Endodermal cell (in vitro differentiated cells): Measurements from ENCODE around the gene INCENP. TPM values are rescaled to one million over a fixed set of nuclear protein-coding genes. Genes with fewer than 3 reads are reported as not detected.

Experiments
- DNase-seq: peaks from one replicate; pipeline ENCODE4 v3.0.0-alpha.2; 2017
- H3K27ac ChIP-seq: 2 replicates; pipeline ENCODE4 v1.5.1; 2013; ENCODE audit warnings: mild to moderate bottlenecking, low read depth, low read length, moderate library complexity
- H3K27me3 ChIP-seq: 2 replicates; pipeline ENCODE4 v1.6.1; 2013; ENCODE audit warnings: mild to moderate bottlenecking, low read length, moderate library complexity; ENCODE audit not compliant: insufficient read depth, control insufficient read depth, poor library complexity, severe bottlenecking
- H3K36me3 ChIP-seq: 2 replicates; pipeline ENCODE4 v1.7.0; 2013; ENCODE audit warnings: mild to moderate bottlenecking, low read length, moderate library complexity; ENCODE audit not compliant: control insufficient read depth, insufficient read depth
- H3K4me1 ChIP-seq: one replicate; pipeline ENCODE4 v1.7.0; 2013; ENCODE audit warnings: low read length; ENCODE audit not compliant: control insufficient read depth, insufficient read depth
- H3K4me3 ChIP-seq: 2 replicates; pipeline ENCODE4 v1.5.1; 2013; ENCODE audit warnings: mild to moderate bottlenecking, low read length, moderate library complexity
- H3K9ac ChIP-seq: 2 replicates; pipeline ENCODE4 v1.6.1; 2013; ENCODE audit warnings: mild to moderate bottlenecking, low read length, moderate library complexity; ENCODE audit not compliant: poor library complexity, severe bottlenecking; ENCODE audit errors: extremely low read depth
- H3K9me3 ChIP-seq: 2 replicates; pipeline ENCODE4 v1.6.1; 2013; ENCODE audit warnings: mild to moderate bottlenecking, low read length, moderate library complexity; ENCODE audit not compliant: control insufficient read depth
- H3K27ac Mint-ChIP-seq: 2 replicates; pipeline ENCODE4 v1.8.0; 2020; ENCODE audit warnings: mixed read lengths
- H3K27me3 Mint-ChIP-seq: 2 replicates; pipeline ENCODE4 v1.8.0; 2021; ENCODE audit warnings: mild to moderate bottlenecking, mixed read lengths; ENCODE audit not compliant: insufficient read depth
- H3K36me3 Mint-ChIP-seq: 2 replicates; pipeline ENCODE4 v1.8.0; 2020; ENCODE audit warnings: low read depth, mixed read lengths
- H3K4me1 Mint-ChIP-seq: 2 replicates; pipeline ENCODE4 v1.8.0; 2020; ENCODE audit warnings: mixed read lengths
- H3K4me3 Mint-ChIP-seq: 2 replicates; pipeline ENCODE4 v1.8.0; 2020; ENCODE audit warnings: mild to moderate bottlenecking, moderate library complexity, mixed read lengths
- H3K9me3 Mint-ChIP-seq: 2 replicates; pipeline ENCODE4 v1.8.0; 2020; ENCODE audit warnings: mild to moderate bottlenecking, mixed read lengths
- CTCF ChIP-seq: fragments of 200-600 bp; sonication (generic); conservative IDR thresholded peaks from 2 replicates; pipeline ENCODE4 v1.5.0; 2021; ENCODE audit warnings: antibody characterized with exemption, mild to moderate bottlenecking
- WGBS, 2 experiments: methylation state at CpG; one replicate each; pipeline versions ENCODE4 v1.1.5 to v1.1.7; 2013; ENCODE audit warnings: missing lambda C conversion rate in 2 of 2, mixed read lengths in 1 of 2; ENCODE audit not compliant: insufficient coverage in 1 of 2, insufficient read length in 1 of 2; 5-methylcytosine and 5-hydroxymethylcytosine counted together
- total RNA-seq, 2 donors: library from RNA; stranded (reverse); fragmentation: NEBNext Ultra II Directional in 1 of 2; extraction: Animal tissue kit (Norgen Biotek cat#: 25700) in 1 of 2; gene quantifications; 2 replicates in 1 of 2; 3 replicates in 1 of 2; pipeline ENCODE4 v1.2.1, GENCODE V29; 2021

The INCENP gene
- total RNA-seq, 2 donors from 2014 or later, result 58.1 to 115 TPM

DNA sequence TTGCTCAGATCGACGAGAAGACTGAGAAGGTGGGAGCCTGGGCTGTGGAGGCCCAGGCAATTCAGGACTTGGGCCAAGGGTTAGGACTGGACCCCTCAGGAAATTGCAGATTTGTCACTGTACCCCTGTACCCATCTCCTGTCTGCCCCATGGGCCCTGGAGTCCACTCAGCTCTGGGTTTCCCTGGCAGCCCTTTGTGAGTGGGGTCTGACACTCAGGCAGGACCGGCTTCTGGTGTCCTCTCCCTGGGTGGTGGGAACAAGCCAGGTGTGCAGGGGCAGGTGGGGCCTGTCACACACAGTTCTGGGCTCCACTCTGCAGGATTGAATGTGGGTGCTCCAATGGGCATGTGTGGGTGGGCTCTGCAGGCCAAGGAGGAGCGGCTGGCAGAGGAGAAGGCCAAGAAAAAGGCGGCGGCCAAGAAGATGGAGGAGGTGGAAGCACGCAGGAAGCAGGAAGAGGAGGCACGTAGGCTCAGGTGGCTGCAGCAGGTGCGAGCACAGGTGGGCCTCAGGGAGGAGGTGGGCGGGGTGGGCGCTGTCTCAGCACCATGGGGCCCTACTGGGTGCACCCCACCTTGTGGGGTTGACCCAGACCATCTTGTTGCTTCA, 21.6 kb downstream of the INCENP start:
- no peaks in the 10 kb centered on the region for H3K9me3 Mint-ChIP-seq
- peak; percentile 28 for DNase-seq
- TF ChIP-seq CTCF, result no peak
- Histone ChIP-seq H3K27ac (no peak overlapping the region), H3K9ac (no peak overlapping the region), H3K36me3 (peaks cover 57% of the 10 kb centered on the region), H3K4me1 (no peaks in the 10 kb centered on the region), H3K9me3 (no peaks in the 10 kb centered on the region), H3K27me3 (no peaks in the 10 kb centered on the region), H3K4me3 (no peak overlapping the region)
- 95% methylated on average over 7 to 11 of the region's 11 CpGs for WGBS, 2 experiments
- no peak overlapping the region for H3K27ac Mint-ChIP-seq
- H3K4me3 Mint-ChIP-seq, result no peak overlapping the region
- H3K4me1 Mint-ChIP-seq, result no peaks in the 10 kb centered on the region
- H3K27me3 Mint-ChIP-seq, result no peaks in the 10 kb centered on the region
- peaks cover 56% of the 10 kb centered on the region for H3K36me3 Mint-ChIP-seq

GRCh38 chr11:62146476-62147200, 22.8 kb downstream of the INCENP start:
- H3K4me1 ChIP-seq, result no peaks in the 10 kb centered on the region
- H3K36me3 ChIP-seq, result peaks cover 57% of the 10 kb centered on the region
- H3K27ac ChIP-seq, result no peak overlapping the region
- H3K36me3 Mint-ChIP-seq, result peaks cover 61% of the 10 kb centered on the region
- H3K27ac Mint-ChIP-seq, result no peak overlapping the region
- no peaks in the 10 kb centered on the region for H3K4me1 Mint-ChIP-seq
- H3K9me3 Mint-ChIP-seq, result no peaks in the 10 kb centered on the region
- no peak for TF ChIP-seq CTCF
- H3K27me3 Mint-ChIP-seq, result no peaks in the 10 kb centered on the region
- DNase-seq, result peak; percentile 24
- H3K4me3 ChIP-seq, result no peak overlapping the region
- no peak overlapping the region for H3K9ac ChIP-seq
- 93 to 98% methylated on average over 19 to 33 of the region's 36 CpGs for WGBS, 2 experiments
- no peak overlapping the region for H3K4me3 Mint-ChIP-seq
- no peaks in the 10 kb centered on the region for H3K9me3 ChIP-seq
- no peaks in the 10 kb centered on the region for H3K27me3 ChIP-seq

- Histone ChIP-seq H3K27ac (no peak overlapping the region), H3K27me3 (no peaks in the 10 kb centered on the region), H3K4me1 (no peaks in the 10 kb centered on the region), H3K9ac (no peak overlapping the region), H3K36me3 (peaks cover 56% of the 10 kb centered on the region), H3K9me3 (no peaks in the 10 kb centered on the region), H3K4me3 (no peak overlapping the region)
- no peaks in the 10 kb centered on the region for H3K27me3 Mint-ChIP-seq
- 92 to 94% methylated on average over 12 of the region's 12 CpGs for WGBS, 2 experiments
- H3K9me3 Mint-ChIP-seq, result no peaks in the 10 kb centered on the region
- no peaks in the 10 kb centered on the region for H3K4me1 Mint-ChIP-seq
- H3K36me3 Mint-ChIP-seq, result peaks cover 68% of the 10 kb centered on the region
- H3K4me3 Mint-ChIP-seq, result no peak overlapping the region
- H3K27ac Mint-ChIP-seq, result peak overlapping the region; percentile 14
- DNase-seq, result peak; percentile 48
- TF ChIP-seq CTCF, result peak; percentile 49
These were observed 23.7 kb downstream of the INCENP start for GRCh38 chr11:62147545-62147944.
